ENCODE results near the gene COMMD2.

COMMD2 gene

DNA sequence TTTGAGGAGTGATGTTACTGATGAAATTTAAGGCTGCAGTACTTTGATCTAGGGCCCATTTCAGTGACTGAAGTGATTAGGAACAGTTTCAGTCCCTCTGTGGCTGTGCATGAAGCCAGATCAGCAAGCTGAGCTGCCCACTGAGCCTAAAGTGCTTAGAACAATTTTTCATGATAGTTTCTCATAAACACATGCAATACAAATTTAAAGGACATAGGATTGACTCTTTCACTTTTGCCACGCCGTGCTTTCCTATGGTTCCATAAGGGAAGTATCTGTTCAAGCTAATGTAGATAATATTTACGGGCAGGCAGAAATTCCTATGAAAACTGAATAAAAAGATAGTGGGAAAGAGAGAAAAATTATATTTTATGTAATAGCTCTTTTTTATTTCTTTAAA lies 29.5 kb upstream of the COMMD2 start:
- Histone ChIP-seq H3K36me3 (no peaks in the 10 kb centered on the region), H3K27ac (no peak overlapping the region), H3K9me3 (ENCODE audit: severe bottlenecking) (no peaks in the 10 kb centered on the region), H3K27me3 (ENCODE audit: insufficient read depth, low read depth, severe bottlenecking) (no peaks in the 10 kb centered on the region), H3K4me3 (ENCODE audit: low read depth, low read length) (no peak overlapping the region)
- TF ChIP-seq, protein P1, sequence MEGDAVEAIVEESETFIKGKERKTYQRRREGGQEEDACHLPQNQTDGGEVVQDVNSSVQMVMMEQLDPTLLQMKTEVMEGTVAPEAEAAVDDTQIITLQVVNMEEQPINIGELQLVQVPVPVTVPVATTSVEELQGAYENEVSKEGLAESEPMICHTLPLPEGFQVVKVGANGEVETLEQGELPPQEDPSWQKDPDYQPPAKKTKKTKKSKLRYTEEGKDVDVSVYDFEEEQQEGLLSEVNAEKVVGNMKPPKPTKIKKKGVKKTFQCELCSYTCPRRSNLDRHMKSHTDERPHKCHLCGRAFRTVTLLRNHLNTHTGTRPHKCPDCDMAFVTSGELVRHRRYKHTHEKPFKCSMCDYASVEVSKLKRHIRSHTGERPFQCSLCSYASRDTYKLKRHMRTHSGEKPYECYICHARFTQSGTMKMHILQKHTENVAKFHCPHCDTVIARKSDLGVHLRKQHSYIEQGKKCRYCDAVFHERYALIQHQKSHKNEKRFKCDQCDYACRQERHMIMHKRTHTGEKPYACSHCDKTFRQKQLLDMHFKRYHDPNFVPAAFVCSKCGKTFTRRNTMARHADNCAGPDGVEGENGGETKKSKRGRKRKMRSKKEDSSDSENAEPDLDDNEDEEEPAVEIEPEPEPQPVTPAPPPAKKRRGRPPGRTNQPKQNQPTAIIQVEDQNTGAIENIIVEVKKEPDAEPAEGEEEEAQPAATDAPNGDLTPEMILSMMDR (IDR thresholded peaks at IDR 0.05; ENCODE audit: low read depth, low read length), result no peak
- DNase-seq, result no peak

DNA sequence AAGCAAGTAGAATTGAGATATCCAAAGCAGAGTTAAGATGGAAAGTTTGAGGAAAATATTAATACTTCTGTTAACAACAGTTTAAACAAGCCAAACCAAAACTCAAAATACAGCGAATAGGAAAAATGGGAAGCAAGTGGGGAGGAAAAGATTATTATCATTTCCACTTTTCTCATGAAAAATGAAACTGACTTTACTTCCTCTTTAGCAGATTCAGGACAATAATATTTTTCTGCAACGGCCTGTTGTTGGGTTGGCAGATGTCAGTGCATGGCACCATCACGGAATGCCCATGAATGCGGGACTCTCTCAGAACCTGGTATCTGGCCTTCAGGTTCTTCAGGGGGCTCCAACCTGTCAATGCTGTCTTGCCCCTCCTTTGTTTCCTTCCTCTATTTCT lies 28.9 kb upstream of the COMMD2 start:
- no peaks in the 10 kb centered on the region for H3K36me3 ChIP-seq
- no peaks in the 10 kb centered on the region for H3K9me3 ChIP-seq (ENCODE audit: severe bottlenecking)
- H3K27ac ChIP-seq, result no peak overlapping the region
- DNase-seq, result no peak
- no peaks in the 10 kb centered on the region for H3K27me3 ChIP-seq (ENCODE audit: insufficient read depth, low read depth, severe bottlenecking)
- H3K4me3 ChIP-seq (ENCODE audit: low read depth, low read length), result no peak overlapping the region
- TF ChIP-seq, protein P1 (IDR thresholded peaks at IDR 0.05; ENCODE audit: low read depth, low read length), result no peak

DNA sequence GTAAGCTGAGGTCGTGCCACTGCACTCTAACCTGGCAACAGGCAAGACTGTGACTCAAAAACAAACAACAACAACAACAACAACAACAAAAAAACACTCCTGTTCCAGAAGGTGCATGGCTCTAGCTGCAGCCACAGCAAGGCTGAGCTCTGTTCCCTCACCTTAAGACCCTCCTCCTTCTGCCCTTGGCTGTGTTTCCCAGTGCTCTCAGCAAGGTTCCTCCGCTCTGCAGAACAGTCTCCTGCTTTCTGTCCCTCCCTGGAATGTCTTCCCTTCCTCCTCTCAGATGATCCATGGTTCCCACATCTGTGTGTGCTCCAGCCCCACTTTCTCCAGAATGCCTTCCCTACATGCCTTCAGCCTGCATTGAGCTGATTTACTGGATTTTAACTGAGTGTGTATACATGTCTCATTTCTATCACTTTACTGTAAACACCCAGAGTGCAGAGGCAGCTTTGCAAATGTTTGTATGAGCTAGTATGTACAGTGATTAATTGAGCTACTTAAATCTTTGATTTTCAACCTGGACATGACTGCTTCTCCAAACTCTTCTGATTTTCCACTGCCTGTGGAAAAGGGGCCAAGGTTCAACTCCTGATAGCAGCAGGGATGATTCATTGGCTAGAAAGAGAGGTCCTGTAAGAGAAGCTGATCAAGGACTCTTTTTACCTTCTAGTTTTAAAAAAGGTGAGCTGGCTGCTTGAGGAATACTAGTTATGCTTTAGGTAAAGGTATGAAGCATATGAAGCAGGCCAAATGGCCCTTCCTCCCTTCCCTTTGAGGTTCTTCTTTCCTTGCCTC lies 25.3 kb upstream of the COMMD2 start:
- TF ChIP-seq, protein P1 (IDR thresholded peaks at IDR 0.05; ENCODE audit: low read depth, low read length), result no peak
- H3K4me3 ChIP-seq (ENCODE audit: low read depth, low read length), result no peak overlapping the region
- H3K27me3 ChIP-seq (ENCODE audit: insufficient read depth, low read depth, severe bottlenecking), result no peaks in the 10 kb centered on the region
- no peaks in the 10 kb centered on the region for H3K9me3 ChIP-seq (ENCODE audit: severe bottlenecking)
- H3K36me3 ChIP-seq, result no peaks in the 10 kb centered on the region
- H3K27ac ChIP-seq, result no peak overlapping the region
- DNase-seq, result no peak

DNA sequence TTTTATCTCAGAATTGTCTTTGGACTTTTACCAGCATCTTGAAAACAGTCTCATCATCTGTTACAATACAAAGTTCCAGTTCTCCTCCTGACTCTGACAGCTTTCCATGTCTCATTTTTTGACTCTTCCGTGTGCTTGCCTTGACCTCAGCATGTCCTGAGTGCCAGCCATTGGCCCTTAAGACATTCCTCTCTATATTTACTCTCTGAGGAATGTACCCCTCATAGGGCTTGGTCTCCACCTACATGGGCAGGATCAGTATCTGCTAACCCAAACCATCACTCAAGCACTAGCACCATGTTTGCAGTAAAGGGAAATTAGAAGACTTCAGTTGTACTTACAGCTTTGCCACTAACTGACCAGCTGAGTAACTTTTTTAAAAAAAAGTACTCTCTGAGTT lies 23.9 kb upstream of the COMMD2 start:
- H3K27me3 ChIP-seq (ENCODE audit: insufficient read depth, low read depth, severe bottlenecking), result no peaks in the 10 kb centered on the region
- DNase-seq, result no peak
- H3K9me3 ChIP-seq (ENCODE audit: severe bottlenecking), result no peaks in the 10 kb centered on the region
- H3K27ac ChIP-seq, result no peak overlapping the region
- H3K36me3 ChIP-seq, result no peaks in the 10 kb centered on the region
- TF ChIP-seq, protein P1 (IDR thresholded peaks at IDR 0.05; ENCODE audit: low read depth, low read length), result no peak
- no peak overlapping the region for H3K4me3 ChIP-seq (ENCODE audit: low read depth, low read length)

DNA sequence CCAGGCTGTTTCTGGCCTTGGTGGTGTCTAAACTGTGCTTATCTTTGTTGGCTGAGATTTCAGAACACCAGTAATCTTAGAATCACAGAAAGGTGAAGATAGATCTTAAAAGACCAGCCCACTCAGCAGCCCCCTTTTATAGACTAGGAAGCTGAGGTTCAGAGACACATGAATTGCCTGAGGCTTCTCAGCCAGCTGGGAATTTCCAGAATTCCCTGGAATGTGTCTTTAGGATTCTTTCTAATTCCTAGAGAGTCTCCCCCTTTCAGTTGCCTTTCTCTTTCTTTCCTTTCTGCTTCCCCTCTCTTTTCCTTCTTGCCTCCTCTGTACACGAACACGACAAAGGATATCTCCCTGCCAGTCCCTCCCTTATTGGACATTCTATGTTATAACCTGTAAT lies 20.6 kb upstream of the COMMD2 start:
- DNase-seq, result no peak
- H3K9me3 ChIP-seq (ENCODE audit: severe bottlenecking), result no peaks in the 10 kb centered on the region
- TF ChIP-seq, protein P1 (IDR thresholded peaks at IDR 0.05; ENCODE audit: low read depth, low read length), result no peak

More for the DNA sequence above, 20.6 kb upstream of the COMMD2 start:
- Histone ChIP-seq H3K4me3 (ENCODE audit: low read depth, low read length) (no peak overlapping the region), H3K27ac (no peak overlapping the region), H3K36me3 (no peaks in the 10 kb centered on the region), H3K27me3 (ENCODE audit: insufficient read depth, low read depth, severe bottlenecking) (no peaks in the 10 kb centered on the region)
